ENCODE data around the gene POU6F2.
"Not testable (repeated sequence)": the region's sequence is repeated elsewhere in the genome, so short reads cannot be mapped to it uniquely, and the experiment has no call there.

The POU6F2 gene

DNA sequence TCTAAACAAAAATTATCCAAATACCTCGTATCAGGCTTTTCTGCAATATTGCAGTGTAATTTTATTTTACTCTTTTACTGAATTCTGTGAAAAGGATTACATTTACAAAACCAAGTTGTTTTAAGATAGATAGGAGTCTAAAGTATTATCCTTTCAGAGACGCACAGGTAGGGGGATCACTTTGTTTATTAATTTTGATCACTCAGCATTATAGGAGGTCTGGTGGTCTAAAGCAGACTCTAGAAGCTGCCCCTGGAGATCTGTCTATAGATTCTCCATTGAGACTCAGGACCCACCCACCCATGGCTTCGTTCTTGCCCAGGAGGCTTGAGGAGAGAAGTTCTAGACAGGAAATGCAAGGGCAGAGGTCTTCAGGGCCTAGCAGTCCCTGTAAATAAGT is 365.1 kb downstream of the POU6F2 start:
- DNase-seq (ENCODE audit: low read depth in 4 of 4, low spot score in 1 of 4): no peak

DNA sequence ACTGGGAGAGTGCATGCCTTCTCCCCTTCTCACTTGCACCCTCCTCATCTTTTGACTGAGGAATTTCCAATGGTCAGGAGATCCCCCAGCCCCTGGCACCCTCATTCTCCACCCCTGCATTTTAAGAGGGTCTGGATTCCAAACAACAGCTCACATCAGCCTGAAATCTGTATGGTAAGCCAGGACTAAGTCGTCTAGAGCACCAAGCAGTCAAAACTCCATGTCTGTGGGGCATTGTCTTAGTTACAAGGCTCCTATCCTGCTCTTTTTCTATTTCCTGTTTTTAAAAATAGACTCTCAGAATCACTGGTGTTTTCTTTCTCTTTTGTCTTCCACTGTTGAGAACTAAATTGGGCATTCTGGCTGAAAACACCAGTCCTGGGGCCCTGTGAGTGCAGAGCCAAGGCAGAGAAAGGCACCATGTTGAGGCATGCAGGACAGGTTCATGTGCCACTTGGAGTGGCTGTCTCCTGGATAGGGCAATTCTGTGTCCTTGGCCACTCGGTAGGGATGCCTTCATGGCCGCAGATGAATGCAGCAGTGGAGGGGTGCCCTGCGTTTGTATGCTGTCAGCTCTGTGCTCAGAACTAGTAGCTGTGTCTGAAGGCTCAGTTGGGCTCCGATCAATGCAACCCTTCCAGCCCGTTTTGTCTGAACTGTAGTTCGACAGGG is 371.9 kb downstream of the POU6F2 start:
- no peak for DNase-seq (ENCODE audit: low read depth in 4 of 4, low spot score in 1 of 4)

DNA sequence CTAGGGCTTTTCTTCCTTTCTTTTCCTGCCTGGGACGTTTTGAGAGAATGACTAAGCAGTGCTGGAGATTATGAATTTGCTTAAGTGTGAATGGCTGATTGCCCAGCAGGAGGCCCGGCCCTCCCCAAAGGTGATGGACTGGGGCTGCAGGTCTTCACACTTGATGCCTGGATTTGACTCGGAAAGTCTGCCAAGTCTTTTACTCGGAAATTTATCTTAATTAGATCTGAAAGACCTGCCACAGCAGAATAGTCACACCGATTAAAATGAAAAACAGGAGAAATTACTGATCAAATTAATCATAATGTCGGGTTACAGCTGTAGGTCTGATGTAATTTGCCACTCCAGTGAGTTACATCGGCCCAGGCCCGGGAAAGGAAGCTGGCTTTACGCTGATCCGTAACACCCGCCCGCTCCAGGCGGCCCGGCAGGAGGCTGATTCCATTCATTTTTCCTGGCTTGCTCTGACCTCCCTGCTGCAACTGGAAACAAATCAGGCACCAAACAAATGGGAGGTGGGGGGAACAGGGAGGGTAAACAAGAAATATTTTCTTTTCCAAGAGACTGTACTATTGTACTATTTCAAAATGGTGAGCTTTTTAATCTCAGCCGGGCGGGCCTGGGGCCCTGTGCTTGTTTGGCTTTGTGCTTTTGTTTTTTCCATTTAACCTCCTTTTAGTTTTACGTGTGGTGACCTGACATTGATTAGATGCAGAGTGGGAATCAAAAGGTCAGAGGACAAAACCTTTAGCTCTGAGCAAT is 376.1 kb downstream of the POU6F2 start:
- DNase-seq (ENCODE audit: low read depth in 4 of 4, low spot score in 1 of 4): no peak

DNA sequence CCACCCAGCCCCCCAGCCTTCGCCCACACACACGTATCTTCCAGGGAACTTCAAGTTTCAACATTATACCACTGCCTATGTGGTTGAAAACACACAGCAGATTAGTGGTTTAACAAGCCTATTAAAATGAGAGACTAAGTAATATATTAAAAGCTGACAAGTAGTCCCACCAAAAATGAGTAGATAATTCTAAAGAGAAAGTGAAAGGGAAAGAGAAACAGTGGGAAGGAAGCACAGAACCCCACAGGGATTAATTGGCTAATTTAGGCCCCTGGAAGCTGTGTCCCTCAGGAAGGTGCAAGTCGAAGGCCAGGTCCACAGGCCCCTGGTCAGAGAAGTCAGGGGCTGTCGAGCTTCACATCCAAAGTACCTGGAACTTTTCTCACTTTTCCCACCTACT is 378.0 kb downstream of the POU6F2 start:
- no peak for DNase-seq (ENCODE audit: low read depth in 4 of 4, low spot score in 1 of 4)

DNA sequence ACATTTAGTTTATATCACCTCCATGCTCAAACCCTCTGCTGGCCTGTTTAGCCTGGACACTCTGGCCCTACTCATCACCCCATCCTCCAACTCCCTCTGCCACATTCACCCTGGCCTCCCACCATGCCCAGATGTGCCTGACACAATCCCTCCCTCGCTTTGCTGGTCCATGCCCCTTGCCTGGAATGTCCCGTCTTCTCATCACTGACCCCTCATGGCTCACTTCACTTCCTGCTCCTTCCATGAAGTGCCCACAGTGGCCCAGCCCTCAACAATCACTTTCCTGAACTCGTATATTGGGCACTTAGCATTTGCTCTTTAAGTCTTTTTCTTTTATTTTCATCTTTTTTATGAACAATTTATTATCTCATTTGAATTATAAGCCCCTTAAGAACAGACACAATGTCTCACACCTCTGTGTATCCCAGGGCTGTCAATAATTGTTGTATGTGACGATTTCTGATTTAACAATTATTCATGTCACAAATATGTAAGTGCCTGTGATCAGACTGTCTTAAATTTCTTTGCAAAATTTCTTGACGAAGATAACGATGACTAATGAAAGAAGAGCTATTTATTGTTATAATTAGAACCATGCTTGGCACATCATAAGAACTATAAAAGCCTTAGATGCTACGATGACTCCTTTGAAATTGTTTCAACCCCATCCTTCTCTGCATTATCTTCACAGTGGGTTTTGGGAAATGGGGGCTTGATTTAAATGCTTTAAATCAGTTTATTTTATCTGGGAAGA is 378.6 kb downstream of the POU6F2 start:
- no peak for DNase-seq (ENCODE audit: low read depth in 4 of 4, low spot score in 1 of 4)

DNA sequence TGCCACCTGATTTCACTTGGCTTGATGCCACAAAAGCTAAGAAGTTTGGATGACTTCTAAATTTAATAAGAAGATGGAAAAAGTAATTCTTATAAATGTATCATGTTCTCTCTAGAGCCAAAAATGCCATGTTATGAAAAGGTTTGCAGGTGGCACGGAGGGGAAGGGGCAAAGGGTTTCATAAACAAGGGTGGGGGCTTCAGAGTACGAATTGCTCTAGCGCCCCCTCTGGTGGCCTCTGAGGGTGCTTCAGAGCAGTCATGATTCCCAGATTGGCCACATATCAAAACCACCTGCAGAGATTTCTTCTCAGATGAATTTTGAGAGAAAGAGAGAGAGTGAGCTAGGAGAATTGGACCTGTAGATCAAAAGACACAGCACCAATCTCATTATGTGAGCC is 379.9 kb downstream of the POU6F2 start:
- no peak for DNase-seq (ENCODE audit: low read depth in 4 of 4, low spot score in 1 of 4)

DNA sequence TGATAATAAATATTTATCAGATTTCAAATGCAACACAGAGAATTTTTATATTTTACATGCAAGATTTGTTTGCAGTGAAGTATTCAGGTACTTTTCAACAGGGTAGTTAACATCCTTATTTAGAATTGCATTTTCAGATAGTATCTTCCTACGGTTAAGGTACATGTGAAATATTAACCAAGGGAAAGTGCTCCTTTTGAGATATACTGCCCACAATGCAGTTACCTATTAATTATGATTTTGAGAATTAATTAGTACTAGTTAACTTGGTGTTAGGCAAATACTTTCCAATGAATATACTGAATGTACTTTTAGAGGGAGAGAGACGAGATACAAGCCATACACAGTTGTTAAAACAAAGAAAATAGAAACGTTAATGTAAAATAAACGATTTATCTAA is 382.3 kb downstream of the POU6F2 start:
- no peak for DNase-seq (ENCODE audit: low read depth in 4 of 4, low spot score in 1 of 4)

DNA sequence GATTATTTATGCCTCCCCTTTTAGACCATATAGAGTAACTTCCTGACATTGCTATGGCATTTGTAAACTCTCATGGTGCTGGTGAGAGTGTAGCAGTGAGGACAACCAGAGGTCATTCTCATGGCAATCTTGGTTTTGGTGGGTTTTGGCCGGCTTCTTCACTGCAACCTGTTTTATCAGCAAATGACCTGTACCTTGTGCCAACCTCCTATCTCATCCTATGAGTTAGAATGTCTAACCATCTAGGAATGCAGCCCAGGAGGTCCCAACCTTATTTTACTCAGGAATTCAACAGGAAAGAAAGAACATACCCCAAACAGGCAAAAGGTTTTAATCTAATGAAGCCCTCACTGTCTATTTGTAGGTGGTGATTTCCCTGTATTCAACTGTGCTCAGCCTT is 383.1 kb downstream of the POU6F2 start:
- no peak for DNase-seq (ENCODE audit: low read depth in 4 of 4, low spot score in 1 of 4)

DNA sequence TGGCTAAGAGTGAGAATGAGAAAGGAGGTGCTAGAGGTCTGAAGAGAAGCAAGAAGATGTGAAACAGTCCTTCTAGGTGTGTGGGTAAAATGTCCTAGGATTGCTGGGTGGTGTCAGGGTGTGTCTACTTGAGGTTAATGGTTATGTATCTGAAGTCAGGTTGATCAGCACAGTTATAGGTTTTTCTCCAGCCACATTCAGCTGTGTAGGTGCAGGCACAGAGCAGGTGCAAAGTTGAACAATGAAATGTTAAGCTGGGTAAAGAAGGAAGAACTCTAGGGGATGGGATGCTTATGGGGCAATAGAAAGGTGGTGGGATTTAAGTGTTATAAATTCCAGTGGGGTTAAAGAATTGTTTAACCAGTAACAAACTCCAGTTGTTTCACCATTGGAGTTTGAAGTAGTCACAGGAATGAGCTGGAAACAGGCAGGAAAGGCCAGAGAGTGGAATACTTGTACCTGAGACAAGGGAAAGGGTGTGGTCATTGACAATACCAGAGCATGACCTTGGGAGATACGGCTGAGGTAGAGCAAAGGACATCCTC is 388.1 kb downstream of the POU6F2 start:
- no peak for DNase-seq (ENCODE audit: low read depth in 4 of 4, low spot score in 1 of 4)

DNA sequence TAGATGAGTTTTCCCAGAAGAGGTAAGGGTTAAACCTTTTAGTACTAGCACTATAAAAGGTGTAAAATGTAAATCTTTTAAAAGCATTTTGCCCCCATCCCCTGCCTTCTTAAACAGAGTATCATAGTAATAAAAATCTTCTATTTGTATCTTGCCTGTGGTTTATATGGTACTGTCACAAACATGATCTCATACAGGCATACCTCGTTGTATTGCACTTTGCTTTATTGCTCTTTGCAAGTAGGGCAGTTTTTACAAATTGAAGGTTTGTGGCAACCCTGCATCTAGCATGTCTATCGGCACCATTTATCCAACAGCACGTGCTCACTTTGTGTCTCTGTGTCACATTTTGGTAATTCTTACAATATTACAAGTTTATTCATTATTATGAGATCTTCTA is 389.7 kb downstream of the POU6F2 start:
- no peak for DNase-seq (ENCODE audit: low read depth in 4 of 4, low spot score in 1 of 4)

DNA sequence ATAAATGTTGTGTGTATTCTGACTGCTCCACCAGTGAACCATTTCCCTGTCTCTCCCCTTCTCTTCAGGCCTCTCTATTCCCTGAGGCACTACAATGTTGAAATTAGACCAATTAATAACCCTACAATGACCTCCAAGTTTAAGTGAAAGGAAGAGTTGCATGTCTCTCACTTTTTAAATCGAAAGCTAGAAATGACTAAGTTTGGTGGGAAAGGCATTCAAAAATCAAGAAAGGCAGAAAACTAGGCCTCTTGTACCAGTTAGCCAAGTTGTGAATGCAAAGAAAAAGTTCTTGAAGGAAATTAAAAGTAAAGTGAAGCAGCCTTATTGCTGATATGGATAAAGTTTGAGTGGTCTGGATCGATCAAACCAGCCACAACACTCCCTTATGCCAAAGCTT is 390.2 kb downstream of the POU6F2 start:
- no peak for DNase-seq (ENCODE audit: low read depth in 4 of 4, low spot score in 1 of 4)

DNA sequence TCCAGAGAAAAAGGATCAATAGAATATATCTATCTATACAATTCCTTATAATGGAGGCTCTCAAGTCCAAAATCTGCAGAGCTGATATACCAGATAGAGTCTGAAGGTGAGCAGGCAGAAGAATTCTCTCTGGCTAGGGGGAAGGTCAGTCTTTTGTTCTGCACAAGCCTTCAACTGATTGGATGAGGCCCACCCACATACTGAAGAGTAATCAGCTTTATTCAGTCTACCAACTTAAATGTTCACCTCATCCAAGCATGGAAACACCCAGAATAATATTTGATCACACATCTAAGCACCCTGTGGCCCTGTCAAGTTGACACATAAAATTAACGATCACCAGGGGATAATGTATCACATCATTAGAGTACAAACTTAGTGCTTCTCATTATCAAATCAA is 394.7 kb downstream of the POU6F2 start:
- no peak for DNase-seq (ENCODE audit: low read depth in 4 of 4, low spot score in 1 of 4)

DNA sequence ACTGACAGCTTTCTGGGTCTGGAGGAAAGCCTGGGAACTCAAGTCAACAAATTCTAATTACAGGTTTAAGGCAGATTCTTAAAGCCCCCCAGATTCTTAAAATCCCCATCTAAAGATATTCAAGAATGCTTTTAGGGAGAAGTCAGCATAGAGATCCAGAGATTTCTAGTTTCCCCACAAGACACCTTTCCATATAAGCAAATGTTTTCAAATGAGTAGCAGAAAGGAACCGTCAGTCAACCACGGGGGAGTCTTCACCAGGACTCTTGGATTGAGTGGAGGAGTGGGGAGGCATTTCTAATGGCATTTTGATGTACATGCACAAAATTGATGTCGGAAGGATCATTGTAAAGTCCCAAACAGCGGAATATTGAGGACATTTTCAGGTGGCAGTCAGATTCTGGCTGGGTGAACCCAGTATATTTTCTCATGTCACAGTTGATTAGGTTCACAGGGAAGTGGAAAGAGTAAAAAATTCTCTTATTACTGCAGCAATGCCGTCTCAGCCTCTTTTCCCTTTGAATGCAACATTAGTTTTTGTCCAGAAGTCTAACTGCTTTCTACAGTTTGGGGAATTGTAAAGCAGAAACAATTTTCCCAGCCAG is 396.8 kb downstream of the POU6F2 start:
- no peak for DNase-seq (ENCODE audit: low read depth in 4 of 4, low spot score in 1 of 4)

DNA sequence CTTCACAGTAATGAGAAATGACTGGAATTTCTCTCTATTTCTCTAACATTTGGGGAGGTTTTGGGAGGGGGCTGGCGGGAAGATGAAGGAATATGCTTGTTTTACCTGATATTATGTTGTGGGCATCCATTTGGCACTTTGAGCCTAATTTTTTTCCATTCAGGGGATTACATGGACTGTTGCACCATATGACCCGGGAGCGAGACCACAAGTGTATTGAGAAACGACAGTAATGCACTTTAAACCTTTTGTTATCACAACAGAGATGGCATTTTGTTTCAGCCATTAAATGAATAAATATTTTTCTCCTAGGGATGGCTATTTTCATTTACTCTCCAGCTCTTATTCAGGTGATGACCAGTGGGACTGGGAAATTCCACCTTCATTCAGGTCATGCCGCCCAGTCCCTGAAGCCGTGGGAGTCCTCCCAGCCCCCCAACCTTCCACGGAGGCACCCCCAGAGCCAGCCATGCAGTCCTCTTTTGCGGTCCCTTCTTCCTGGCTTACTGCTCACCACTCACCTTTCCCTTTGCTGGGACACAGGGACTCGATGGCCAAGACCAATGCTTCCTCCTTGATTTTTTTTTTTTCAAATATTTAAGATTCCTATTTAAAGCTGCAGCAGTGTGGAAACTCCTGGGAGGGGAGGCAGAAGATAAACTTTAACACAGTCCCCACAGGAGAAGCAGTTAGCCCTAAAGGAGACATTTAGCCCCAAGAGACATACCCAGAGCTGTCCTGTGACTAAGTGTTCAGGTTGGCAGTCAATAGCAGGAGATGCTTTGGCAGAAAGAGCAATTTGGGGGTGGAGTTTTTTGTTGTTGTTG is 397.6 kb downstream of the POU6F2 start:
- DNase-seq (ENCODE audit: low read depth in 4 of 4, low spot score in 1 of 4): no peak

DNA sequence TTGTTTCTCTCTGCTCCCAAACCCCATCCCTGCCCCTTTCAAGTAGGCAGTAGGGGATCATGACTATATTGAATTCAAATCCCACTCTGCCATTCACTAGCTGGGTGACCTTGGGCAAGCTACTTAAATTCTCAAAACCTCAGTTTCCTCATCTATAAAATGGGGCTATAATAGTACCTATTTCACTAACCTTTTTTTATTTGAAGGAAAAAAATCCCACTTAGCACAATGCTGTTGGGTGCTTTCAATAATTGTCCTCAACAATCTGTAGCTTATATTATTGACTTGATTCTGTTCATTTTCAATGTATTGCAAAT is 398.1 kb downstream of the POU6F2 start:
- DNase-seq (ENCODE audit: low read depth in 4 of 4, low spot score in 1 of 4): no peak

DNA sequence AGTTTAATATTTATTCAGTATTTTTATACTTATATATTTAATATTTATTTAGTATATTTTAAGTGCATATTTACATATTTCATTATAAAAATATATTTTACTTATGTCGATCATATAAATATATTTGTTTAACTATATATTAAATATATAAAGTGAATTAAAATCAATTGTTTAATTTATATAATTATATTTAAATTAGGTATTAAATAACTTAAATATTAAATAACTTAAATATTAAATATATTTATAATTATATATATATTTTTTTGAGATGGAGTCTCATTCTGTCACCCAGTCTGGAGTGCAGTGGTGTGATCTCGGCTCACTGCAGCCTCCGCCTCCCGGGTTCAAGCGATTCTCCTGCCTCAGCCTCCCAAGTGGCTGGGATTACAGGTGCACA is 399.2 kb downstream of the POU6F2 start:
- DNase-seq (ENCODE audit: low read depth in 4 of 4, low spot score in 1 of 4): not testable (repeated sequence)

DNA sequence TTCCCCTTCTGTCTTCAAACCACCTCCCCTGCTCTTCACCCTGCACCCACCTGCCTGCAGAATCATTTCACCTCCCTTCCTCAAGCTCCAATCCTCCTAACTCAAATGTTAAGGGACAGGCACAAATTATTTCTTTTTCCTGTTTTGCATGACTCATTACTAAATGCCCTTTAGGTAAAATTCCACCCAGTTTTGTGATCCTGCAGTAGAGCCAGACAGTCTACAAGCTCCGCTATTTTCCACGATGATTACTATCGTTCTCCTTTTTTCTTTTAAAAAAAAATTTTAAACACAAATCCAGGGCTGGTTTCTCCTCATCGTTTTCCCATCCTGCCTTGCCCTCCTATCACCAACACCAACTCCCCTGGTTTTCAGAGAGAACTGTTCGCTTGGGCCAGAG is 401.7 kb downstream of the POU6F2 start:
- DNase-seq (ENCODE audit: low read depth in 4 of 4, low spot score in 1 of 4): no peak

DNA sequence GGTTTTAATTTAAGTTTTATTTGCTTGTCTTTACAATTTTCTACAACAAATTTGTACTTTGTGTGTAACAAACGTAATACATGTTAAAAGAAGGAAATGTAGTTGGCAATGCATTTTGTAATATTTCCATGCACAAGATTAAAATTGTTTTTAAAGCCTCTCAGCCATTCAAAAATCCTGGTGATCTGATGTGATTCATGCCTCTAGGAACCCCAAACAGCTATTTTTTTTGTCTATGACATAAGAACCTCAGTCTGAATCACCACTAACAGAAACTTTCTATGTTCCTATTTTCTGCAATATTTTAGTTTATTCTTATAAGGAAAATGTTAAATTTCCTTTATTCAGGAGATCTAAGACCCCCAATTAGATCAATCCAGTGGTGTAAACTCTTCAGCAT is 405.4 kb downstream of the POU6F2 start:
- no peak for DNase-seq (ENCODE audit: low read depth in 4 of 4, low spot score in 1 of 4)

DNA sequence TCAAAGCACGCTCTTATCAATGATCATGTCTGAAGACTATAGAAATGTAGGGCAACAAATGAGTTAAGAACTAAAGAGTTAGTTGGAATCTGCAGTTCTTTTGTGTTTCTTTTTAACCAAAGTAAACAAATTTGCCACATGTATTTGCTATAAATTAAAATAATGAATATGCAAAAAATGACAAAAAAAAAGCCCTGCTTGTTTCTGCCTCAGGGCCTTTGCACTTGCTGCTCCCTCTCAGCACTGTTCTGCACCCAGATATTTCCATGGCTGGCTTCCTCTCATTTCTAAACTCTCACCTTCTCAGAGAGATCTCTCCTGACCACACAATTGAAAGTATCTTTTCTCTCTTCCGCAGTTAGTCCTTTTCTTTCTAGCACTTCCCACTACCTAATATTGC is 406.7 kb downstream of the POU6F2 start:
- DNase-seq (ENCODE audit: low read depth in 4 of 4, low spot score in 1 of 4): no peak

DNA sequence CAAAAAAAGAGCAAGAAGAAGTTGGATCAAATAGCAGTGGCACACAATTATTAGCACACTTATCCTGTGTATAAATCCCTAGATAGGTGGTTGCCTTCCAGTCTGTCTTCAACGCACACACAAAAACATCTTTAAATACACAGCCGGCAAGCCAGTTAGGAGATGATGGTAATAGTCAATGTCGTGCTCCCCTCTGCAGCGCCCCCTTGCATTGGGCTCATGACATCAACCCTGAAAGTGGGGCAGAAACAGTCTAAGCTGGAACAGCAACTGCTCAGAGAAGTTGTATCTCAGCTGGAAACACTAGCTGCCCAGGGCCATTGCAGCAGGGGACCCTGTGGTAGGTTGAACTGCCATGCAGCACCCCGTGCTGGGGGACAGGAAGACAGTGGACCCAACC is 409.0 kb downstream of the POU6F2 start:
- DNase-seq (ENCODE audit: low read depth in 4 of 4, low spot score in 1 of 4): no peak

DNA sequence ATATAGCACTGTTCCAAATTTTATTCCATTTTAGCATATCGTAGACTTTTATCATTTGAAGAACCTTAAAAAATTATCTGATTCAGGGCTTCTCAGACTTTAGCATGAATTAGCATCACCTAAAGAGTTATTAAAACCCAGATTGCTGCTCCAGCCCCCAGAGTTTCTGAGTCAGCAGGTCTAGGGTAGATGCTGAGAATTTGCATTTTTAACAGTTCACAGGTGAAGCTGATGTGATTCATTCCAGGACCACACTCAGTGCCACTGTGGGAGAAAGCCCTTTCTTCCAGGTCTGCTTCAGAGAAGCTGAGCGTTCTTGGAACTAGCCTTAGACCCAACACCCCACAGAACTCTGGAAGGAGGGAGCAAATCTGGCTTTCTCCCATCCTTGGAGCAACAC is 414.4 kb downstream of the POU6F2 start:
- no peak for DNase-seq (ENCODE audit: low read depth in 4 of 4, low spot score in 1 of 4)

All from stimulated activated CD4-positive, alpha-beta T cell treated with anti-CD3 and anti-CD28 coated beads, Interleukin-1b, Interleukin-23, amount 100 ng/mL, for 24 hours (primary cell).